ENCODE data around the gene UBALD1. TPM values are rescaled to one million over a fixed set of nuclear protein-coding genes. Genes with fewer than 3 reads are reported as not detected.

The UBALD1 gene
- total RNA-seq, 4 donors from 2014 or later = 5.9 to 17.0 (median 9.6) TPM

- Histone ChIP-seq H3K27ac (no peak overlapping the region), H3K36me3 (peaks cover 0 to 35% (median 0%) of the 10 kb centered on the region in 3 donors), H3K4me3 (no peak overlapping the region), H3K4me1 (peaks cover 5 to 22% (median 5%) of the 10 kb centered on the region in 3 donors), H3K9me3 (no peaks in the 10 kb centered on the region), H3K27me3 (no peaks in the 10 kb centered on the region)
- TF ChIP-seq CTCF (IDR thresholded peaks at IDR 0.05) (no peak), POLR2A (IDR thresholded peaks at IDR 0.05) (no peak)
- intact Hi-C loops (cut with DNase I) = no loop called here
- WGBS, 2 donors = 90 to 100% methylated on average over 1 of the region's 1 CpG
- DNase-seq = no peak
These were observed 16.8 kb upstream of the UBALD1 start for GRCh38 chr16:4631444-4631843.

GRCh38 chr16:4628283-4628682, 13.6 kb upstream of the UBALD1 start:
- peaks cover 16 to 40% (median 18%) of the 10 kb centered on the region in 3 donors for H3K4me1 ChIP-seq
- WGBS, 2 donors = 71 to 94% methylated on average over 9 of the region's 9 CpGs

GRCh38 chr16:4626396-4626795, 11.7 kb upstream of the UBALD1 start:
- DNase-seq = no peak
- H3K27ac ChIP-seq = peak overlapping the region in 1 of 4 donors; percentile 97
- no peaks in the 10 kb centered on the region for H3K9me3 ChIP-seq
- H3K4me3 ChIP-seq = peak overlapping the region in 2 of 4 donors; percentile 98 to 99
- no peaks in the 10 kb centered on the region for H3K27me3 ChIP-seq
- peaks cover 15 to 31% (median 16%) of the 10 kb centered on the region in 3 donors for H3K4me1 ChIP-seq
- intact Hi-C loops (cut with DNase I) = no loop called here
- peaks cover 0 to 8% (median 0%) of the 10 kb centered on the region in 3 donors for H3K36me3 ChIP-seq
- WGBS, 2 donors = 55 to 64% methylated on average over 5 of the region's 6 CpGs
- TF ChIP-seq CTCF (IDR thresholded peaks at IDR 0.05) (no peak), POLR2A (IDR thresholded peaks at IDR 0.05) (no peak)

More at GRCh38 chr16:4628283-4628682, 13.6 kb upstream of the UBALD1 start:
- TF ChIP-seq POLR2A (IDR thresholded peaks at IDR 0.05) (no peak), CTCF (IDR thresholded peaks at IDR 0.05) (no peak)
- no peaks in the 10 kb centered on the region for H3K27me3 ChIP-seq
- intact Hi-C loops (cut with DNase I) = no loop called here
- DNase-seq = no peak
- no peak overlapping the region for H3K4me3 ChIP-seq
- H3K36me3 ChIP-seq = peaks cover 0 to 11% (median 0%) of the 10 kb centered on the region in 3 donors
- no peak overlapping the region for H3K27ac ChIP-seq
- H3K9me3 ChIP-seq = no peaks in the 10 kb centered on the region

- intact Hi-C loops (cut with DNase I) = no loop called here
- no peak for DNase-seq
- Histone ChIP-seq H3K27ac (peak overlapping the region; percentile 91 to 98 (median 94)), H3K4me1 (peaks cover 15 to 31% (median 16%) of the 10 kb centered on the region in 3 donors), H3K27me3 (no peaks in the 10 kb centered on the region), H3K36me3 (peaks cover 0 to under 1% (median 0%) of the 10 kb centered on the region in 3 donors), H3K9me3 (no peaks in the 10 kb centered on the region), H3K4me3 (peak overlapping the region; percentile 67 to 99 (median 98))
- 4 to 5% methylated on average over 3 to 5 of the region's 11 CpGs for WGBS, 2 donors
- TF ChIP-seq CTCF (IDR thresholded peaks at IDR 0.05) (no peak), POLR2A (IDR thresholded peaks at IDR 0.05) (no peak)
These were observed 11.0 kb upstream of the UBALD1 start for GRCh38 chr16:4625560-4626159.

GRCh38 chr16:4624827-4625559, 10.3 kb upstream of the UBALD1 start:
- H3K27ac ChIP-seq = peak overlapping the region; percentile 91 to 98 (median 94)
- 0% methylated on average over 10 of the region's 80 CpGs; no CpG with 5 or more reads in 1 of the 2 donors for WGBS, 2 donors
- intact Hi-C loops (cut with DNase I) = no loop called here
- H3K9me3 ChIP-seq = no peaks in the 10 kb centered on the region
- H3K27me3 ChIP-seq = no peaks in the 10 kb centered on the region
- peak overlapping the region; percentile 67 to 99 (median 98) for H3K4me3 ChIP-seq
- peak in 3 of 4 donors; percentile 57 to 95 (median 92) for TF ChIP-seq POLR2A (IDR thresholded peaks at IDR 0.05)
- TF ChIP-seq CTCF (IDR thresholded peaks at IDR 0.05) = no peak
- H3K36me3 ChIP-seq = no peaks in the 10 kb centered on the region
- H3K4me1 ChIP-seq = peaks cover 15 to 31% (median 16%) of the 10 kb centered on the region in 3 donors
- no peak for DNase-seq

All from esophagus squamous epithelium (tissue), 5 donors.